Measurements from ENCODE around the gene THSD4. TPM values are rescaled to one million over a fixed set of nuclear protein-coding genes. Genes with fewer than 3 reads are reported as not detected.

The THSD4 gene
- total and polyA plus RNA-seq, 2 of the 8 experiments (the other 6 are each of a cell fraction or from before 2014, with no cell fraction given): 2.5 to 6.2 TPM

DNA sequence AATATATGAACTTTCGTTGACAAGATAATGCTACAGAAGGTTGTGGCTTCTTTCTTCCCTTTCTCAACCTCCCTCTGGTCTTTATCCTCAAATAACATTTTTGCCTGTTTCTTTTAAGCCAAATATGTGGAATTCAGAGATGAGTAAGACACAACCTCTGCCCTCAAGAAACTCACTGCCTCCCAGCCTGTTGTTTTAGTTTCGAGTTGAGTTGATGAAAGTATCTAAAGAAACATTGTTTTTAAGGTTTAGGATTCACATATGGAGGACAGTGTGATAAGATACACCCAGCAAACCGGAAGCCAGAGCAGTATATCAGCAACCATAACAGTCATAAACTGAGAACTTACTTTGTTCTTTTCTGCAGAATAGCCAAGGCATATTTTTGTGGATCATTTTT, 218.6 kb downstream of the THSD4 start:
- no peak overlapping the region for H2AFZ ChIP-seq (ENCODE audit: low read length)
- no peak overlapping the region for H2BK15ac ChIP-seq (ENCODE audit: low read length)
- H2BK5ac ChIP-seq (ENCODE audit: low read depth, low read length): no peak overlapping the region
- peaks cover 6 to 15% (median 12%) of the 10 kb centered on the region in 4 experiments for H3K4me1 ChIP-seq (replicated peaks in 1 of 4; ENCODE audit: control insufficient read depth in 3 of 4, insufficient read depth in 4 of 4, low read length in 3 of 4)
- H2BK20ac ChIP-seq (ENCODE audit: low read length): no peak overlapping the region
- H3K27ac ChIP-seq (ENCODE audit: low read depth, low read length): no peak overlapping the region
- H2BK120ac ChIP-seq (replicated peaks; ENCODE audit: low read depth, low read length): no peak overlapping the region
- H3K23me2 ChIP-seq (ENCODE audit: low read depth, low read length): no peaks in the 10 kb centered on the region
- H3K27me3 ChIP-seq (replicated peaks in 1 of 4; ENCODE audit: control insufficient read depth in 3 of 4, extremely low read depth in 1 of 4, insufficient read depth in 3 of 4, low read length in 3 of 4): no peaks in the 10 kb centered on the region
- H3K4me2 ChIP-seq (ENCODE audit: insufficient read depth in 1 of 2, low read depth in 2 of 2, low read length in 2 of 2): no peak overlapping the region
- ChIA-PET POLR2A (ENCODE audit: partially characterized antibody) (no interaction called here), CTCF (ENCODE audit: partially characterized antibody) (no interaction called here)
- no peak overlapping the region for H3K4ac ChIP-seq (replicated peaks; ENCODE audit: insufficient read length, low read depth, low read length)
- no peak overlapping the region for H3K4me3 ChIP-seq (ENCODE audit: extremely low read depth in 1 of 4, insufficient read depth in 2 of 4, low read depth in 3 of 4, low read length in 4 of 4)
- H3K14ac ChIP-seq (ENCODE audit: insufficient read length): no peak overlapping the region
- no peak overlapping the region for H4K5ac ChIP-seq (ENCODE audit: insufficient read length, low read depth, low read length)
- no peak overlapping the region for H3K23ac ChIP-seq (ENCODE audit: insufficient read length)
- no peak overlapping the region for H4K8ac ChIP-seq (ENCODE audit: extremely low read depth, insufficient read depth, low read length)
- FAIRE-seq (no peak), DNase-seq (ENCODE audit: low read depth in 1 of 2, low spot score in 2 of 2) (no peak)
- no peaks in the 10 kb centered on the region for H3K9me3 ChIP-seq (ENCODE audit: insufficient read depth in 2 of 2, low read depth in 1 of 2, low read length in 1 of 2)
- no peaks in the 10 kb centered on the region for H3K79me2 ChIP-seq (ENCODE audit: control insufficient read depth in 1 of 2, insufficient read depth in 2 of 2, low read length in 2 of 2)
- no peak overlapping the region for H4K91ac ChIP-seq (replicated peaks; ENCODE audit: insufficient read length, low read length)
- no peak overlapping the region for H3K18ac ChIP-seq (ENCODE audit: extremely low read depth, low read length)
- H2BK12ac ChIP-seq (ENCODE audit: low read depth, low read length): no peak overlapping the region
- no peak overlapping the region for H3K56ac ChIP-seq (replicated peaks; ENCODE audit: insufficient read length, low read depth, low read length)
- H3K36me3 ChIP-seq (ENCODE audit: control insufficient read depth in 2 of 4, insufficient read depth in 4 of 4, low read length in 3 of 4): no peaks in the 10 kb centered on the region
- no peak overlapping the region for H3K9ac ChIP-seq (replicated peaks in 1 of 4; ENCODE audit: extremely low read depth in 1 of 4, low read depth in 3 of 4, low read length in 3 of 4)
- no peak for TF ChIP-seq SIX5 (IDR thresholded peaks at IDR 0.05; ENCODE audit: low read depth, low read length)
- TF ChIP-seq CHD1 (IDR thresholded peaks at IDR 0.05; ENCODE audit: low read depth, low read length): no peak
- no peaks in the 10 kb centered on the region for H4K20me1 ChIP-seq (replicated peaks in 1 of 2; ENCODE audit: control insufficient read depth in 1 of 2, insufficient read depth in 2 of 2, low read length in 2 of 2)
- 96% methylated on average over 3 of the region's 3 CpGs; no CpG with 5 or more reads in 1 of the 2 experiments for WGBS, 2 experiments (ENCODE audit: extremely low coverage in 1 of 2, insufficient coverage in 1 of 2, insufficient read length in 1 of 2, insufficient replicate concordance in 2 of 2, low coverage in 1 of 2, low lambda C conversion rate in 2 of 2, missing lambda C conversion rate in 1 of 2)
- no peak overlapping the region for H2AK5ac ChIP-seq (ENCODE audit: low read depth, low read length)
- no peaks in the 10 kb centered on the region for H3K79me1 ChIP-seq (ENCODE audit: low read depth, low read length)

Measured in H1 (cell line).